ENCODE measurements around the gene AGBL4. TPM values are rescaled to one million over a fixed set of nuclear protein-coding genes. Genes with fewer than 3 reads are reported as not detected.

Gene AGBL4
- total and polyA plus RNA-seq, 7 experiments from 2014 or later, result 0.27 TPM; not detected in 6

- Histone ChIP-seq H3K4me1 (ENCODE audit: control insufficient read depth in 2 of 2, insufficient read depth in 2 of 2, low read length in 2 of 2) (no peaks in the 10 kb centered on the region), H3K4me3 (ENCODE audit: low read length) (no peak overlapping the region), H3K36me3 (ENCODE audit: control insufficient read depth in 2 of 3, insufficient read depth in 3 of 3, low read length in 3 of 3) (no peaks in the 10 kb centered on the region), H3K9me3 (ENCODE audit: control insufficient read depth in 2 of 3, low read length in 3 of 3) (no peaks in the 10 kb centered on the region), H3K27ac (ENCODE audit: low read depth, low read length) (no peak overlapping the region), H3K27me3 (ENCODE audit: control insufficient read depth in 2 of 2, insufficient read depth in 2 of 2, low read length in 2 of 2) (no peaks in the 10 kb centered on the region)
- ATAC-seq, result no peak
- no peaks in the 10 kb centered on the region for H3K36me3 Mint-ChIP-seq
- CTCF ChIA-PET, result no interaction called here
- H3K27me3 Mint-ChIP-seq, result no peaks in the 10 kb centered on the region
- peaks cover 0 to 1% (median 0%) of the 10 kb centered on the region in 11 donors for H3K9me3 Mint-ChIP-seq
- no peak for DNase-seq
- H3K4me3 Mint-ChIP-seq, result no peak overlapping the region
- POLR2A ChIA-PET, result no interaction called here
- no peak overlapping the region for H3K27ac Mint-ChIP-seq
- intact Hi-C loops (cut with micrococcal nuclease), result no loop called here
- H3K4me1 Mint-ChIP-seq, result no peaks in the 10 kb centered on the region
Observed at GRCh38 chr1:49356594-49356993, 667.2 kb downstream of the AGBL4 start.

- Mint-ChIP-seq H3K27ac (no peak overlapping the region), H3K27me3 (peaks cover 0 to 5% (median 0%) of the 10 kb centered on the region in 5 donors), H3K36me3 (no peaks in the 10 kb centered on the region), H3K4me3 (no peak overlapping the region), H3K9me3 (peaks cover 0 to 4% (median 0%) of the 10 kb centered on the region in 11 donors), H3K4me1 (no peaks in the 10 kb centered on the region)
- Histone ChIP-seq H3K9me3 (ENCODE audit: control insufficient read depth in 2 of 3, low read length in 3 of 3) (no peaks in the 10 kb centered on the region), H3K27ac (ENCODE audit: low read depth, low read length) (no peak overlapping the region), H3K4me1 (ENCODE audit: control insufficient read depth in 2 of 2, insufficient read depth in 2 of 2, low read length in 2 of 2) (no peaks in the 10 kb centered on the region), H3K27me3 (ENCODE audit: control insufficient read depth in 2 of 2, insufficient read depth in 2 of 2, low read length in 2 of 2) (no peaks in the 10 kb centered on the region), H3K4me3 (ENCODE audit: low read length) (no peak overlapping the region), H3K36me3 (ENCODE audit: control insufficient read depth in 2 of 3, insufficient read depth in 3 of 3, low read length in 3 of 3) (no peaks in the 10 kb centered on the region)
- DNase-seq, result no peak
- intact Hi-C loops (cut with micrococcal nuclease), result no loop called here
- CTCF ChIA-PET, result no interaction called here
- POLR2A ChIA-PET, result no interaction called here
- ATAC-seq, result no peak
Observed at GRCh38 chr1:49351768-49352167, 672.0 kb downstream of the AGBL4 start.

GRCh38 chr1:49346767-49347349 is 676.9 kb downstream of the AGBL4 start:
- Mint-ChIP-seq H3K9me3 (peaks cover 0 to 26% (median 5%) of the 10 kb centered on the region in 11 donors), H3K4me1 (no peaks in the 10 kb centered on the region), H3K27ac (no peak overlapping the region), H3K36me3 (no peaks in the 10 kb centered on the region), H3K4me3 (no peak overlapping the region), H3K27me3 (peaks cover 0 to 5% (median 0%) of the 10 kb centered on the region in 5 donors)
- Histone ChIP-seq H3K27me3 (ENCODE audit: control insufficient read depth in 2 of 2, insufficient read depth in 2 of 2, low read length in 2 of 2) (no peaks in the 10 kb centered on the region), H3K36me3 (ENCODE audit: control insufficient read depth in 2 of 3, insufficient read depth in 3 of 3, low read length in 3 of 3) (no peaks in the 10 kb centered on the region), H3K27ac (ENCODE audit: low read depth, low read length) (no peak overlapping the region), H3K4me3 (ENCODE audit: low read length) (no peak overlapping the region), H3K4me1 (ENCODE audit: control insufficient read depth in 2 of 2, insufficient read depth in 2 of 2, low read length in 2 of 2) (no peaks in the 10 kb centered on the region), H3K9me3 (ENCODE audit: control insufficient read depth in 2 of 3, low read length in 3 of 3) (peaks cover 0 to 9% (median 0%) of the 10 kb centered on the region in 3 experiments)
- POLR2A ChIA-PET, result no interaction called here
- no peak for DNase-seq
- ATAC-seq, result no peak
- intact Hi-C loops (cut with micrococcal nuclease), result no loop called here
- CTCF ChIA-PET, result no interaction called here

GRCh38 chr1:49340576-49340975 is 683.2 kb downstream of the AGBL4 start:
- intact Hi-C loops (cut with micrococcal nuclease), result no loop called here

GRCh38 chr1:49339043-49339442 is 684.7 kb downstream of the AGBL4 start:
- Histone ChIP-seq H3K9me3 (ENCODE audit: control insufficient read depth in 2 of 3, low read length in 3 of 3) (no peaks in the 10 kb centered on the region), H3K4me3 (ENCODE audit: low read length) (no peak overlapping the region), H3K27me3 (ENCODE audit: control insufficient read depth in 2 of 2, insufficient read depth in 2 of 2, low read length in 2 of 2) (no peaks in the 10 kb centered on the region), H3K27ac (ENCODE audit: low read depth, low read length) (no peak overlapping the region), H3K4me1 (ENCODE audit: control insufficient read depth in 2 of 2, insufficient read depth in 2 of 2, low read length in 2 of 2) (no peaks in the 10 kb centered on the region), H3K36me3 (ENCODE audit: control insufficient read depth in 2 of 3, insufficient read depth in 3 of 3, low read length in 3 of 3) (no peaks in the 10 kb centered on the region)
- H3K27ac Mint-ChIP-seq, result no peak overlapping the region
- peaks cover 0 to 2% (median 0%) of the 10 kb centered on the region in 11 donors for H3K9me3 Mint-ChIP-seq
- intact Hi-C loops (cut with micrococcal nuclease), result no loop called here
- H3K27me3 Mint-ChIP-seq, result no peaks in the 10 kb centered on the region
- CTCF ChIA-PET, result no interaction called here
- POLR2A ChIA-PET, result no interaction called here
- no peaks in the 10 kb centered on the region for H3K4me1 Mint-ChIP-seq
- ATAC-seq (no peak), DNase-seq (no peak)
- no peak overlapping the region for H3K4me3 Mint-ChIP-seq
- no peaks in the 10 kb centered on the region for H3K36me3 Mint-ChIP-seq

More at GRCh38 chr1:49340576-49340975, 683.2 kb downstream of the AGBL4 start:
- H3K27ac ChIP-seq (ENCODE audit: low read depth, low read length), result no peak overlapping the region
- H3K4me3 Mint-ChIP-seq, result no peak overlapping the region
- peaks cover 0 to 4% (median 0%) of the 10 kb centered on the region in 3 experiments for H3K9me3 ChIP-seq (ENCODE audit: control insufficient read depth in 2 of 3, low read length in 3 of 3)
- DNase-seq (no peak), ATAC-seq (no peak)
- H3K27ac Mint-ChIP-seq, result no peak overlapping the region
- ChIA-PET POLR2A (no interaction called here), CTCF (no interaction called here)
- no peaks in the 10 kb centered on the region for H3K36me3 ChIP-seq (ENCODE audit: control insufficient read depth in 2 of 3, insufficient read depth in 3 of 3, low read length in 3 of 3)
- no peaks in the 10 kb centered on the region for H3K4me1 Mint-ChIP-seq
- no peaks in the 10 kb centered on the region for H3K36me3 Mint-ChIP-seq
- H3K27me3 Mint-ChIP-seq, result no peaks in the 10 kb centered on the region
- H3K9me3 Mint-ChIP-seq, result peaks cover 0 to 16% (median 3%) of the 10 kb centered on the region in 11 donors
- no peaks in the 10 kb centered on the region for H3K4me1 ChIP-seq (ENCODE audit: control insufficient read depth in 2 of 2, insufficient read depth in 2 of 2, low read length in 2 of 2)
- no peaks in the 10 kb centered on the region for H3K27me3 ChIP-seq (ENCODE audit: control insufficient read depth in 2 of 2, insufficient read depth in 2 of 2, low read length in 2 of 2)
- H3K4me3 ChIP-seq (ENCODE audit: low read length), result no peak overlapping the region

GRCh38 chr1:49337251-49337650 is 686.5 kb downstream of the AGBL4 start:
- POLR2A ChIA-PET, result no interaction called here
- Mint-ChIP-seq H3K4me1 (no peaks in the 10 kb centered on the region), H3K4me3 (no peak overlapping the region), H3K9me3 (peaks cover 0 to 1% (median 0%) of the 10 kb centered on the region in 11 donors), H3K27ac (no peak overlapping the region), H3K36me3 (no peaks in the 10 kb centered on the region), H3K27me3 (no peaks in the 10 kb centered on the region)
- no peaks in the 10 kb centered on the region for H3K9me3 ChIP-seq (ENCODE audit: control insufficient read depth in 2 of 3, low read length in 3 of 3)
- H3K36me3 ChIP-seq (ENCODE audit: control insufficient read depth in 2 of 3, insufficient read depth in 3 of 3, low read length in 3 of 3), result no peaks in the 10 kb centered on the region
- no peaks in the 10 kb centered on the region for H3K4me1 ChIP-seq (ENCODE audit: control insufficient read depth in 2 of 2, insufficient read depth in 2 of 2, low read length in 2 of 2)
- CTCF ChIA-PET, result no interaction called here
- no peaks in the 10 kb centered on the region for H3K27me3 ChIP-seq (ENCODE audit: control insufficient read depth in 2 of 2, insufficient read depth in 2 of 2, low read length in 2 of 2)
- intact Hi-C loops (cut with micrococcal nuclease), result no loop called here
- no peak overlapping the region for H3K4me3 ChIP-seq (ENCODE audit: low read length)
- H3K27ac ChIP-seq (ENCODE audit: low read depth, low read length), result no peak overlapping the region
- ATAC-seq (no peak), DNase-seq (no peak)

- no peak overlapping the region for H3K27ac ChIP-seq (ENCODE audit: low read depth, low read length)
- intact Hi-C loops (cut with micrococcal nuclease), result no loop called here
- peaks cover 0 to 6% (median 0%) of the 10 kb centered on the region in 11 donors for H3K9me3 Mint-ChIP-seq
- no peak overlapping the region for H3K4me3 ChIP-seq (ENCODE audit: low read length)
- ChIA-PET POLR2A (no interaction called here), CTCF (no interaction called here)
- H3K27me3 Mint-ChIP-seq, result no peaks in the 10 kb centered on the region
- DNase-seq, result no peak
- H3K27ac Mint-ChIP-seq, result no peak overlapping the region
- H3K36me3 ChIP-seq (ENCODE audit: control insufficient read depth in 2 of 3, insufficient read depth in 3 of 3, low read length in 3 of 3), result no peaks in the 10 kb centered on the region
- no peaks in the 10 kb centered on the region for H3K36me3 Mint-ChIP-seq
- H3K9me3 ChIP-seq (ENCODE audit: control insufficient read depth in 2 of 3, low read length in 3 of 3), result no peaks in the 10 kb centered on the region
- H3K4me3 Mint-ChIP-seq, result no peak overlapping the region
- H3K4me1 ChIP-seq (ENCODE audit: control insufficient read depth in 2 of 2, insufficient read depth in 2 of 2, low read length in 2 of 2), result no peaks in the 10 kb centered on the region
- no peaks in the 10 kb centered on the region for H3K27me3 ChIP-seq (ENCODE audit: control insufficient read depth in 2 of 2, insufficient read depth in 2 of 2, low read length in 2 of 2)
- no peaks in the 10 kb centered on the region for H3K4me1 Mint-ChIP-seq
- no peak for ATAC-seq
Observed at GRCh38 chr1:49333906-49334305, 689.8 kb downstream of the AGBL4 start.

Measured in naive thymus-derived CD4-positive, alpha-beta T cell (primary cell).